GM18951 (cell line): ENCODE measurements around the gene MEGF11.

Source experiments
- POLR2A ChIP-seq: IDR thresholded peaks from 4 replicates; pipeline ENCODE4 v1.6.1; 2011; ENCODE audit warnings: mild to moderate bottlenecking; ENCODE audit not compliant: insufficient read length, insufficient read depth; ENCODE audit errors: extremely low read depth
- in situ Hi-C: fragments of 300-500 bp; cut with MboI; formaldehyde crosslinking; loops from one replicate; pipeline ENCODE4 v1.12.0; 2022; ENCODE audit warnings: low sequenced_read_pairs, mixed read lengths, inconsistent platforms; ENCODE audit not compliant: unreplicated experiment

MEGF11 gene

GRCh38 chr15:66120422-66120821 lies 133.1 kb downstream of the MEGF11 start:
- no peak for TF ChIP-seq POLR2A
- in situ Hi-C loops: no loop called here

- no peak for TF ChIP-seq POLR2A
- in situ Hi-C loops: no loop called here
Observed at GRCh38 chr15:66117841-66118240, 135.7 kb downstream of the MEGF11 start.

GRCh38 chr15:66115568-66116206 lies 137.9 kb downstream of the MEGF11 start:
- no peak for TF ChIP-seq POLR2A
- in situ Hi-C loops: no loop called here

GRCh38 chr15:66114863-66115425 lies 138.6 kb downstream of the MEGF11 start:
- in situ Hi-C loops: no loop called here

GRCh38 chr15:66112388-66112787 lies 141.2 kb downstream of the MEGF11 start:
- no peak for TF ChIP-seq POLR2A
- in situ Hi-C loops: no loop called here

More at GRCh38 chr15:66114863-66115425, 138.6 kb downstream of the MEGF11 start:
- no peak for TF ChIP-seq POLR2A

GRCh38 chr15:66111363-66111762 lies 142.2 kb downstream of the MEGF11 start:
- no peak for TF ChIP-seq POLR2A
- in situ Hi-C loops: no loop called here

GRCh38 chr15:66110864-66111263 lies 142.7 kb downstream of the MEGF11 start:
- in situ Hi-C loops: no loop called here
- no peak for TF ChIP-seq POLR2A

- in situ Hi-C loops: no loop called here
- TF ChIP-seq POLR2A: no peak
Observed at GRCh38 chr15:66109826-66110225, 143.7 kb downstream of the MEGF11 start.

- in situ Hi-C loops: no loop called here
- no peak for TF ChIP-seq POLR2A
Observed at GRCh38 chr15:66108483-66109265, 144.9 kb downstream of the MEGF11 start.

GRCh38 chr15:66107070-66107469 lies 146.5 kb downstream of the MEGF11 start:
- TF ChIP-seq POLR2A: no peak
- in situ Hi-C loops: no loop called here

GRCh38 chr15:66105286-66106265 lies 148.0 kb downstream of the MEGF11 start:
- in situ Hi-C loops: no loop called here
- no peak for TF ChIP-seq POLR2A

GRCh38 chr15:66103293-66103590 lies 150.3 kb downstream of the MEGF11 start:
- no peak for TF ChIP-seq POLR2A
- in situ Hi-C loops: no loop called here
